HG03139 (cell line): ENCODE data around the gene PTPDC1.
"Not testable (repeated sequence)": the region's sequence is repeated elsewhere in the genome, so short reads cannot be mapped to it uniquely, and the experiment has no call there.

Source experiments
- ATAC-seq: cut with Tn5 transposase; IDR thresholded peaks from one replicate; pipeline ENCODE4 v1.9.1; 2021; ENCODE audit not compliant: unreplicated experiment

The PTPDC1 gene

DNA sequence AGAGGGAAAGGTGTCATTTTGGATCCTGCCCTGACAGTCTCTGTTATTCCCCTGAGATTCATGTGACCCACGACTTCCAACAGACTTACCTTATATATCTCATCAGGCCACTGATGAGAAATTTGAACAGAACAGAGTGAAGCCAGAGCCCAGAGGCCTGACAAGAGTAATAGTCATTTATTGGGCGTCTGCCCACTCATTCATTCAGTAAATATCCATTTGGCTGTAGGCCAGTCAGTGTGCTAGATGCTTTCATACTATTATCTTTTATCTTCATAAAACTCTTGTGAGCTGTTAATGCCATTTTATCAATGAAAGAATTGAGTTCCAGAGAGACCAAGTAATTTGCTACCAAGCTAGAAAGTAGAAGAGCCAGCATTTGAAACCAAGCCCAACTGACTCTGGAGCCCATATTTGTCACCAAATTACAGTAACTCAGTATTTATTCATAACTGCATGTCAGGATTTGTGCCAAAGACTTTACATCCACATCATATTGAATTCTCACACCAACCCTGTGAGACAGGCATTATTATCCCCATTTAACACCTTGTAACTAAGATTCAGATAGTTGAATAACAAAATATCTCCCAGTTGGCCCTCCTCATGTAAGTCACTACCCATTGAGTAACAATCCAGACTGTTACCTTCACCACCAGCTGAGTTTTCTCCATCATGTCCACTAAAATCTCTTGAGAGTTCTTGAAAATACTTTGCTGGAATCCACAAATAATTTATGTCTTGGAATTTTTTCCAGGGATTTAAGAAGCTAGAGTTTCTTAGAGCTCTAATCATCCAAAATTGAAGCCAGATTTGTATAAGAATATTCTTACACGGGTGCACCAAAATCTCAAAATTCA, 2.5 kb downstream of the PTPDC1 start:
- no peak for ATAC-seq

DNA sequence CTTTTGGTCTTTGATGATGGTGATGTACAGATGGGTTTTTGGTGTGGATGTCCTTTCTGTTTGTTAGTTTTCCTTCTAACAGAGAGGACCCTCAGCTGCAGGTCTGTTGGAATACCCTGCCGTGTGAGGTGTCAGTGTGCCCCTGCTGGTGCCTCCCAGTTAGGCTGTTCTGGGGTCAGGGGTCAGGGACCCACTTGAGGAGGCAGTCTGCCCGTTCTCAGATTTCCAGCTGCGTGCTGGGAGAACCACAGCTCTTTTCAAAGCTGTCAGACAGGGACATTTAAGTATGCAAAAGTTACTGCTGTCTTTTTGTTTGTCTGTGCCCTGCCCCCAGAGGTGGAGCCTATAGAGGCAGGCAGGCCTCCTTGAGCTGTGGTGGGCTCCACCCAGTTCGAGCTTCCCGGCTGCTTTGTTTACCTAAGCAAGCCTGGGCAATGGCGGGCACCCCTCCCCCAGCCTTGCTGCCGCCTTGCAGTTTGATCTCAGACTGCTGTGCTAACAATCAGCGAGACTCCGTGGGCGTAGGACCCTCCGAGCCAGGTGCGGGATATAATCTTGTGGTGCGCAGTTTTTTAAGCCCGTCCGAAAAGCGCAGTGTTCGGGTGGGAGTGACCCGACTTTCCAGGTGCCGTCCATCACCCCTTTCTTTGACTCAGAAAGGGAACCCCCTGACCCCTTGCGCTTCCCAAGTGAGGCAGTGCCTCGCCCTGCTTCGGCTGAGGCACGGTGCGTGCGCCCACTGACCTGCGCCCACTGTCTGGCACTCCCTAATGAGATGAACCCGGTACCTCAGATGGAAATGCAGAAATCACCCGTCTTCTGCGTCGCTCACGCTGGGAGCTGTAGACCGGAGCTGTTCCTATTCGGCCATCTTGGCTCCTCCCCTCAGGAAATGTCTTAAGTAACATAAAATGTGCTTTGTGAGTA, 10.2 kb downstream of the PTPDC1 start:
- ATAC-seq: not testable (repeated sequence)

DNA sequence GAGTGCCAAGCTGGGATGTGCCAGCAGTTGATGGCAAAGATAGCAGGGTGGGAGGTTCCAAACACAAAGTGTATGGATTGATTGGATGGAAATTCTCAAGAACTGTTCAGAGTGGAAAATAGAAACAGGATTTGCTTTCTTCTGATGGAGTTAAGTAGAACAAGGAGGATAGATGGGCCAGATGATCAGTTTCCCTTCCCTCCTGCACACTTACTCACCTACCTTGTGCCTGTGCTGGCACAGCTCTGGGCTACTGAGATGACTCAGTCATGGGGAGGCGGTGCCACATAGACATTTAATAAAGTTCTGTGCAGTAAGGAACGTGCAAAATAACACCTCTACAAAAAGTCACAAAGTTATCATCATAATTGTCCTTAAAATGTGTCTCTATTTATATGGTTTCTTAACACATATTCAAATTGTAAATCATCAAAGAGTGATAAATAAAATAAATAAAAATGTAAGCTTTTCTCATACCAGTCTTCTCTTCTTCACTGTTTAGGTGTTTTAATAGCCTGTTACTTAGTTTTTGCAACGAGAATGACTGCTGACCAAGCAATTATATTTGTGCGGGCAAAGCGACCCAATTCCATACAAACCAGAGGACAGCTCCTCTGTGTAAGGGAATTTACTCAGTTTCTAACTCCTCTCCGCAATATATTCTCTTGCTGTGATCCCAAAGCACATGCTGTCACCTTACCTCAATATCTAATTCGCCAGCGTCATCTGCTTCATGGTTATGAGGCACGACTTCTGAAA, 12.7 kb downstream of the PTPDC1 start:
- no peak for ATAC-seq

DNA sequence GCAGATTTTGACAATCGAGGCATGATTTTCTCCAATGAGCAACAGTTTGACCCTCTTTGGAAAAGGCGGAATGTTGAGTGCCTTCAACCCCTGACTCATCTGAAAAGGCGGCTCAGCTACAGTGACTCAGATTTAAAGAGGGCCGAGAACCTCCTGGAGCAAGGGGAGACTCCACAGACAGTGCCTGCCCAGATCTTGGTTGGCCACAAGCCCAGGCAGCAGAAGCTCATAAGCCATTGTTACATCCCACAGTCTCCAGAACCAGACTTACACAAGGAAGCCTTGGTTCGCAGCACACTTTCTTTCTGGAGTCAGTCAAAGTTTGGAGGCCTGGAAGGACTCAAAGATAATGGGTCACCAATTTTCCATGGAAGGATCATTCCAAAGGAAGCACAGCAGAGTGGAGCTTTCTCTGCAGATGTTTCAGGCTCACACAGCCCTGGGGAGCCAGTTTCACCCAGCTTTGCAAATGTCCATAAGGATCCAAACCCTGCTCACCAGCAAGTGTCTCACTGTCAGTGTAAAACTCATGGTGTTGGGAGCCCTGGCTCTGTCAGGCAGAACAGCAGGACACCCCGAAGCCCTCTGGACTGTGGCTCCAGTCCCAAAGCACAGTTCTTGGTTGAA, 13.6 kb downstream of the PTPDC1 start:
- no peak for ATAC-seq

DNA sequence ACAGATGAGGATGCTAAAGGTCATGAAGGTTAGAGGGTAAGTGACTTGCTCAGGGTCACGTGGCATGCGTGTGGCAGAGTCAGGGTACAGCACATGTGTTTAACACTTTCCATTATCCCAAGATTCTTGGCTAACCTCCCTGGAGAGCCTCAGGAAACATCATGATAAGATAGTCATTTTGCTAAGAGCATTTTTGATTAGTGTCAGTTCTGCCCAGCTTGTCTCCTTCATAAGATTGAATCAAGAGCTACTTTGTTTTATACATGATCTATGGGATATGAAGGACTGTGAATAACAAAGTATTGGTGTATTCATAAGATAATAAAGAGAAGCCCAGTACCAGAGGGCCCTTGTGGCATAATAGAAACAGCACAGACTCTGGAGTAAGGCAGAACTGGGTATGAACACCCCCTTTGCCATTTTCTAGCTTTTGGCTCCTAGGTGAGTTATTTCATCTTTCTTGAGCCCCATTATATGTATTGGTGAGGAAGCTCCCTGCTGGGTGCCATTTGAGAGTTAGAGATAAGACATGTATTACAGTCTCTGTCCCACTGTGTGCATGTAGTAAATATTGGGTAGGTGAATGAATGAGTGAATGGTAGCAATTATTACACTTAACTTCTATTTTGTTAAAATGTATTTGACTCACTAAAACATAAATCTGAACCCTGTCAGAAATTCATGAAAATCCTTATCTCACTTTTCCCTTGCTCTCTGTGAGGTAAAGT, 16.1 kb downstream of the PTPDC1 start:
- ATAC-seq: no peak

DNA sequence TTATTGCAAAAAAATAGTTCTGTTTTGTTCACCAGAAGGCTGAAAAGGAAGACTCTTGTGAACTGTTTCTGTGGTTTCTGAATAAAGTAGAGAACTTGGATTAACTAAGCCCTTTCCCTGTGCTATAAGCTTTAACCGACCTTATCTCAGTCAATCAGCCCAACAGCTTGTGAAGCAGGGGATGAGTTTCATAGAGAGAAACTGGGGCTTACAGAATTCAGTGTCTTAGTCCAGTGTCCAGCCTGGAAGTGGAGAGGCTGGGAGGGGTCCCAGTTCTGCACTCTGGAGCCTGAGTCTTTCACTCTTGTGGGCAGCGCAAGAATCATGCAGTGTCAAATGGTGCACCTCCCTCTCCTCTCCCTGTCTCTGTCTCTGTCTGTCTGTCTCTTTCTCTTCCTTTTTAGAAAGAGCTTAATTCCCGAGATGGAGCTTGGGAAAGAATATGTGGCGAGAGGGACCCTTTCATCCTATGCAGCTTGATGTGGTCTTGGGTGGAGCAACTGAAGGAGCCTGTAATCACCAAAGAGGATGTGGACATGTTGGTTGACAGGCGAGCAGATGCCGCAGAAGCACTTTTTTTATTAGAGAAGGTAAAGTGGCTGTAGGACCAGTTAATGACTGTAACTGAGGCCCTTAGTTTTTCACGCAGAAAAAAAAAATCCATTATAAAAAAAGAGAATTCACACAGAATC, 17.0 kb downstream of the PTPDC1 start:
- ATAC-seq: no peak

DNA sequence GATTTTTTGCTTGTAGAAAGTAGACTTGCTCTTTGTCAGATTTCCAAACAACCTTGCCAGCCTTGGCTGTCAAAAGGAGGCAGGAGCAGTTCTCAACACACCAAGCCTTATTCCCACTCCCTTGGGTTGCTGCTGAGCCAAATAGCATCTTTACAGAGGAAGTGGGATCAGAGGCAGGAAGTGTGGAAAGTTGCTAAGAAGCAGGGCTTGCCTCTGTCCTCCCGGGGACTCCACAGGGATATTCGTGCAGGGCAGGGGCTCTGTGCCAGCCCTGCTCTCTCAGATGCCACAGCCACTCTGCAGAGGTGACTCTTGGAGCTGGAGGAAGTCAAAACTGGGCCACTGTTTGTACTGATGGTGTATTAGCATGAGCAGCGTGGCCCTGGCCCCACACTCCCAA, 24.3 kb downstream of the PTPDC1 start:
- ATAC-seq: no peak

DNA sequence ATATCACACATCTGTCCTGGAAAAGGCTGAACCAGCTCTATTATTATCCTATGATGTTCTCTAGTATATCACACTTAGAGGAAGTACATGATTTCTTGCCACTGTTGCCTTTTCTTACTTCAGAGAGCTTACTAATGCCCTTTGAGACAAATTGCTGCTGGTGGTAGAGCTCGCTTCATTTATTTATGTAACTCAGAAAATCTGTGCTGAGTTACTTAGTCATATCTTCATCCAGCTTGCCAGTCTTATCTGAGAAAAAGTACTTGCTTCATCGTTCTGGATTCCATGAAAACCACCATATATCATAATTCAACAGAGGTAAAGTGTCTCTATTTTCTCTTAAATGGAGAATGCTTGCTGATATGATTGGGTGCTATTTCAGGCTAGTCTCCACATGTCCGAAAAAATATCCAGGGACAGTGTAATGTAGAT, 26.6 kb downstream of the PTPDC1 start:
- ATAC-seq: no peak

DNA sequence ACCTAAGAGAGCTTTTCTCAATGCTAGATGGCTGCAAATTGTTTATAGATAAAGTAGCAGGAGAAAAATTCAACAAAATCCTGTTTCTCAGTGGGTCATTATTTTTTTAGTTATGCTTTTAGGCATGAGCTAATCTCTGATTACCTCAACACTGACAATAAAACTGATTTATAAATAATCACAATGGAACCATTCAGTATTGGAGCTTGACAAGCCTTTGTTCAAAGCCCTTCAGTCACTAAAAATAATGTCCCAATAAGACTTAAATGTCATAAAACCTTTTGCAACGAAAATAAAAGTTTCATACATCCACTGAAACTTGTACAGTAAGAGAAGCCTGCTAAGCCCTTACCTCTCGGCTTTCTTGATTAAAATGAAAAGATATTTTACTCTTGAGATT, 27.2 kb downstream of the PTPDC1 start:
- no peak for ATAC-seq

DNA sequence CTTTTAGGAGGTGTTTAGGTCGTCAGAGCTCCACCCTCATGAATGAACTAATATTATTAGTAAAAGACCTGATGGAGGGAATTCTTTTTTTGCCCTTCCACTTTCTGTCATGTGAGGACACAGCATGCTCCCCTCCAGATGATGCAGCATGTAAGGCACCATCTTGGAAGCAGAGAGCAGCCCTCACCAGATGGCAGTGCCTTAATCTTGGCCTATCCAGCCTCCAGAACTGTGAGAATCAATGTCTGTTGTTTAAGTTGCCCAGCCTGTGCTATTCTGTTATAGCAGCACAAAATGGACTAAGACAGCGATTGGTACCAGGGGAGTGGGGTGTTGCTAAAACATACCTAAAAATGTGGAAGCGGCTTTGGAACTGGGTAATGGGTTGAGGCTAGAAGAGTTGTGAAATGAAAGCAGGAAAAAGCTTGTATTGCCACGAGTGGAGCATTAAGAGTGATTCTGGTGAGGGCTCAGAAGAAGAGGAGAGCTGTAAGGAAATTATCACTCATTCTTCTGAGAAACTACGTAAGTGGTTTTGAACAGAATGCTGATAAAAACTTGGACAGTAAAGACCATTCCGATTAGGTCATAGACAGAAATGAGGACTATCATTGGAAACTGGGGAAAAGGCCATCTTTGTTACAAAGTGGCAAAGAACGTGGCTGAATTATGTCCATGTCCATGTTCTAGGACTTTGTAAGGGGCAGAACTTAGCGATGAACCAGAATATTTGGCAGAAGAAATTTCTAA, 28.6 kb downstream of the PTPDC1 start:
- no peak for ATAC-seq

DNA sequence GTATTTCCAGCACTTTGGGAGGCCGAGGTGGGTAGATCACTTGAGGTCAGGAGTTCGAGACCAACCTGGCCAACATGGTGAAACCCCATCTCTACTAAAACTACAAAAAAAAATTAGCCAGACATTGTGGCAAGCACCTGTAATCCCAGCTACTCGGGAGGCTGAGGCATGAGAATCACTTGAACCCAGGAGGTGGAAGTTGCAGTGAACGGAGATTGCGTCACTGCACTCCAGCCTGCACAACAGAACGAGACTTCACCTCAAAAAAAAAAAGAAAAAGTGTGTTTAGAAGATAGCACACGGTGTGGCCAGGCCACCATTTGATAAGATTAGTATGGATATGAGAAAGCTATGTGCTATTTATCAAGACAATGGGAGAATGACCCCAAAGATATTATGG, 35.8 kb downstream of the PTPDC1 start:
- ATAC-seq: not testable (repeated sequence)

DNA sequence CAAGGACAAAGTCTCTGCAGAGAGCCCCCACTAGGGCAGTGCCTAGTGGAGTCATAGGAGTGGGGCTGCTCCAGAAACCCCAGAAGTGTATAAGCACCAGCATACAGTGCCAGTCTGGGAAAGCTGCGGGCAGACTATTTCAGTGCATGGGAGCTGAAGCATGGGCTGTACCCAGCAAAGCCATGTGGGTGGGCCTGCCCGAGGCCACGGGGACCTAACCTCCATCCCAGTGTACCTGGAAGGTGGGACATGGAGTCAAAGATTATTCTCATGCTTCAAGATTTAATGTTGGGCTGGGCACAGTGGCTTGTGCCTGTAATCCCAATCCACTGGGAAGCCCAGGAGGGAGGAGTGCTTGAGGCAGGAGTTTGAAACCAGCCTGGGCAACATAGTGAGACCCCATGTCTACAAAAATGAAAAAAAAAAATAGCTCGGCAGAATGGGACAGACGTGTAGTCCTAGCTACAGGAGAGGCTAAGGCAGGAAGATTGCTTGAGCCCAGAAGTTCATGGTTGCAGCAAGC, 36.7 kb downstream of the PTPDC1 start:
- ATAC-seq: no peak

DNA sequence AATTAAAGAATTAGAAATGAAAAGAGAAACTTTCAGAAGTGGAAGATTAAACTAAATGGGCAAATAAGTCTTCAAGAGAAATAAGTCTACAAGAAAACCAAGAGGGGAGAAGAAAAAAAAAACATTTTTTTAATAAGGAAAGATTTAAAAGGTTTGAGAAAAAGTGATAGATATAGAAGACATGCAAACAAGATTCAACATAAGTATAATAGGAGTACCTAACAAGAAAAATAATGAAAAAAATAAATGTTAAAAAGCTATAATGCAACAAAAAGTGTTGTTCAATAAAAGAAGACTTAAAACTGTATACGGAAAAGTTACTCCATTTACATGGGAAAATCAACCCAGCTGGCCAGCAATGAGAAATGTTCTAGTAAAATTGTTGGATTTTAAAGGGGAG, 42.6 kb downstream of the PTPDC1 start:
- ATAC-seq: no peak

DNA sequence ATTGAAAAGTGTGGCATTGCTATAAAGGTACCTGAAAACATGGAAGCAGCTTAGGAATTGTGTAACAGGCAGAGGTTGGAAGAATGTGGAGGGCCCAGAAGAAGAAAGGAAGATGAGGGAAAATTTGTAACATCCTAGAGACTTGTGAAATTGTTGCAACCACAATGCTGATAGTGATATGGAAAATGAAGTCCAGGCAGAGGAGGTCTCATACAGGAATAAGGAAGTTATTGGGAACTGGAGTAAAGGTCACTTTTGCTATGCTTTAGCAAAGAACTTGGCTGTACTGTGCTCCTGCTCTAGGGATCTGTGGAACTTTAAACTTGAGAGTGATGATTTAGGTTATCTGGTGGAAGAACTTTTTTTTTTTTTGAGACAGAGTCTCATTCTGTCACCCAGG, 43.5 kb downstream of the PTPDC1 start:
- no peak for ATAC-seq

DNA sequence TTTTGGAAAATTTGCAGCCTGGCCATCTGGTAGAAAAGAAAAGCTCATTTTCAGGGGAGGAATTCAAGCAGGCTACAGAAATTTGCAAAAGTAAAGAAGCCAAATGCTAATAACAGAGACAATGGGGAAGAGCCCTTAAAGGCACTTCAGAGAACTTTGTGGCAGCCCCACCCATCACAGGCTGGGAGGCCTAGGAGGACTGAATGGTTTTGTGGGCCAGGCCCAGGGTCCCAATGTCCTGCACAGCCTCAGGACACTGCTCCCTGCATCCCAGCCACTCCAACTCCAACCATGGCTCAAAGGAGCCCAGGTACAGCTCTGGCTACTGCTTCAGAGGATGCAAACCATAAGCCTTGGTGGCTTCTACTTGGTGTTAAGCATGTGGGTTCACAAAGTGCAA, 44.3 kb downstream of the PTPDC1 start:
- no peak for ATAC-seq

DNA sequence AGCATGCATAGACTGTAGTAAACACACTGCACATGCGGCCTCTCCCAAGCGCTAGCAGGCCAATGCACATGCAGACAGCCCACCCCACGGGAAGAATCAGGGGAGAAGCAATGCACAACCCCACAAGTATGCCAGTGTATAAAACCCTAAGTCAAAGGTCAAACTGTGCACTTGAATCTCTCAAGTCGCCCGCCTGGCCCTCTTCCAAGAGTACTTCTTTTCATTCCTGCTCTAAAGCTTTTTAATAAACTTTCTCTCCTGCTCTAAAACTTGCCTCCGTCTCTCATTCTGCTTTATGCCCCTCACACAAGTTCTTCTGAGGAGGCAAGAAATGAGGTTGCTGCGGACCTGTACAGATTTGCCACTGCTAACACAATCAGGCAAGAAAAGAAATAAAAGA, 50.4 kb downstream of the PTPDC1 start:
- ATAC-seq: no peak

DNA sequence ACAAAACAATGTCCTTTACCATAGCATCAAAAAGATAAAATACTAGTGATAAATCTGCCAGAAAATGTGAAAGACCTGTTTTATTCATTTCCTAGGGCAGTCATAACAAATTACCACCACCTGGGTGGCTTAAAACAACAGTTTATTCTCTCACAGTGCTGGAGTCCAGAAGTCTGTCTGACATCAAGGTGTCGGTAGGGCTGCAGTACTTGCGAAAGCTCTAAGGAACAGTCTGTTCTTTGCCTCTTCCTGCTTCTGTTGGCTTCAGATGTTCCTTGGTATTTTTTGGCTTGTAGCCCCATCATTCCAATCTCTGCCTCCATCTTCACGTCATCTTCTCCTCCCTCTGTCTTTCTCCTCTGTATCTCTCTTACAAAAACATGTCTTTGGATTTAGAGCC, 51.0 kb downstream of the PTPDC1 start:
- no peak for ATAC-seq

DNA sequence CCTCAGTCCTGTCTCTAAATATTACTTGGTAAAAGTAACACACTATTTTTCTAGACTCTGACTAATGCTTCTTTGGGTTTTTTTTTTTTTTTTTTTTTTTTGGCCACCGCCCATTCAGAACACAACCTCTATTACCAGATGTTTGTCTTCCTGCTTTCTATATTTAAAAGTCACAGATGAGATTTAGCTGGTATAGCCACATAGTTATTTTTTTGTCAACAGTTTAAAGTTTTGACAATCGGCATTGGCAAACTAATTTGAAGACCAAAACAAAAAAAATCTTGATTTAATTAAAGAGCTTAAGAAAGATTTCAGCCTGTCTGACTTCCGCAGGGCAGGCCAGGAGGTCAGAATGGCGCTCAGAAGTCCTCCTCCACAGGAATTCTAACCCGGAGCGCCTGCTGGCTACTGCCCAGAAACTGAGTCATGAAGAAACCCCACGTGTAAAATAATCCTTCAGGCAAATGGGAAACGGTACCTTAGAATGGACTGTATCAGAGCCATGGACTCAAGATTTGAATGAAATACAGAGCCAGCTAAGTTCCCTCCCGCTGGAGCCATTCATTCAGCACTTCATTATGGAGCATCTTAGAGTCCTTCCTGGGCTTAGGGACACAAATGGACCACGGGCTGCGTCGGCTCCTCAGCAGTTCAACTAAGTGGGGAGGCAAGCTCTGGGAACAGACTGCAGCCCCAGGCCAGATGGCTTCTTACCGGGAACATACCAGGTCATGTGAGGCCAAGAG, 55.6 kb downstream of the PTPDC1 start:
- ATAC-seq: no peak
